ENCODE data around the gene TMEM69. TPM values are rescaled to one million over a fixed set of nuclear protein-coding genes. Genes with fewer than 3 reads are reported as not detected.
"Not testable (repeated sequence)": the region's sequence is repeated elsewhere in the genome, so short reads cannot be mapped to it uniquely, and the experiment has no call there.

TMEM69 gene
- total RNA-seq, 2 donors from 2014 or later: 26.2 to 38.9 TPM

GRCh38 chr1:45669859-45670655 is 17.9 kb upstream of the TMEM69 start:
- Mint-ChIP-seq H3K36me3 (peaks cover 0 to 12% of the 10 kb centered on the region in 2 donors), H3K27ac (no peak overlapping the region), H3K9me3 (peaks cover 0 to 4% of the 10 kb centered on the region in 2 donors)
- ATAC-seq (no peak), DNase-seq (ENCODE audit: low spot score in 2 of 2) (no peak)

DNA sequence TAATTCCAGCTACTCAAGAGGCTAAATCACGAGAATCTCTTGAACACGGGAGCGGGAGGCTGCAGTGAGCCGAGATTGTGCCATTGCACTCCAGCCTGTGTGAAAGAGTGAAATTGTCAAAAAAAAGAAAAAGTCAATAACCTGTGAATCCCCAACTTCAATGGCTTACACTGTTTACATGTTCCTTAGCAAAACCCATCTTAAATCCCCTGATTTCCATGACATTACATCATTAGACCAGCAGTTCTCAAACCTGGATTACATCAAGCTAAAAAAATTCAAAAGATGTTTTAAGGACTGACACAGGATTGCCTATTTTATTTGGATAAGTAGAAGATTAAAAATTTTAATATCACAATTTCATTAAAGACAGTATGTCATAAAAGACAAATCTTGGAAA is 14.0 kb upstream of the TMEM69 start:
- Mint-ChIP-seq H3K9me3 (no peaks in the 10 kb centered on the region), H3K27ac (no peak overlapping the region), H3K36me3 (peaks cover 0 to 6% of the 10 kb centered on the region in 2 donors)
- ATAC-seq (no peak), DNase-seq (ENCODE audit: low spot score in 2 of 2) (no peak)

- Mint-ChIP-seq H3K36me3 (peaks cover 0 to 6% of the 10 kb centered on the region in 2 donors), H3K27ac (no peak overlapping the region), H3K9me3 (no peaks in the 10 kb centered on the region)
- ATAC-seq (no peak), DNase-seq (ENCODE audit: low spot score in 2 of 2) (no peak)
These were observed 13.5 kb upstream of the TMEM69 start for GRCh38 chr1:45674478-45674877.

DNA sequence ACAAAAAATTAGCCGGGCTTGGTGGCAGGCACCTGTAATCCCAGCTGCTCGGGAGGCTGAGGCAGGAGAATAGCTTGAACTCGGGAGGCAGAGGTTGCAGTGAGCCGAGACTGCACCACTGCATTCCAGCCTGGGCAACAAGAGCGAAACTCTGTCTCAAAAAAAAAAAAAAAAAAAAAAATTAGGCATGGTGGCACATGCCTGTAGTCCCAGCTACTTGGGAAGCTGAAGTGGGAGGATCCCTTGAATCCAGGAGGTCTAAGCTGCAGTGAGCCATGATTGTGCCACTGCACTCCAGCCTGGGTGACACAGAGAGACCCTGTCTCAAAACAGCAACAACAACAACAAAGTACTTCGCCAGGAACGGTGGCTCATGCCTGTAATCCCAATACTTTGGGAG is 11.4 kb upstream of the TMEM69 start:
- H3K27ac Mint-ChIP-seq; H3K36me3 Mint-ChIP-seq; ATAC-seq; DNase-seq (ENCODE audit: low spot score in 2 of 2); H3K9me3 Mint-ChIP-seq: not testable (repeated sequence)

DNA sequence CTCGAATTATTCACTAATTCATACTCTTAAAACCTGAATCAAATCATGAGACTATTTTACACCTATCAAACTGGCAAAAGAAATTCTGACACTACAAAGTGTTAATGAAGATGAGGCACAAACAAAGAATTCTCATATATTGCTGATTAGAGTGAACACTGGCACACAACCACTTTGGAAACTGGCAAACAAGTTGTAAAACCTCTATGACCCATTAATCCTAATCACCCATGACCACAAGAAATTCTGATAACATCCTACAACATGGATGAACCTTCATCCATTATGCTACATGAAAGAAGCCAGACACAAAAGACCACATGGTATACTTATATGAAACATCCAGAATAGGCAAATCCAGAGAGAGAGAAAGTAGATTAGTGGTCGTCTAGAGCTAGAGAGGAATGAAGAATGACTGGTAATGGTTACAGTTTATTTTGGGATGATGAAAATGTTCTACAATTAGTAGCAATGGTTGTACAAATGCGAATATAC is 10.2 kb upstream of the TMEM69 start:
- no peak for DNase-seq (ENCODE audit: low spot score in 2 of 2)
- no peak overlapping the region for H3K27ac Mint-ChIP-seq
- ATAC-seq: no peak
- H3K36me3 Mint-ChIP-seq: peaks cover 0 to 6% of the 10 kb centered on the region in 2 donors
- no peaks in the 10 kb centered on the region for H3K9me3 Mint-ChIP-seq

- Mint-ChIP-seq H3K9me3 (no peaks in the 10 kb centered on the region), H3K27ac (no peak overlapping the region), H3K36me3 (peaks cover 0 to 6% of the 10 kb centered on the region in 2 donors)
These were observed 9.5 kb upstream of the TMEM69 start for GRCh38 chr1:45678489-45678888.

DNA sequence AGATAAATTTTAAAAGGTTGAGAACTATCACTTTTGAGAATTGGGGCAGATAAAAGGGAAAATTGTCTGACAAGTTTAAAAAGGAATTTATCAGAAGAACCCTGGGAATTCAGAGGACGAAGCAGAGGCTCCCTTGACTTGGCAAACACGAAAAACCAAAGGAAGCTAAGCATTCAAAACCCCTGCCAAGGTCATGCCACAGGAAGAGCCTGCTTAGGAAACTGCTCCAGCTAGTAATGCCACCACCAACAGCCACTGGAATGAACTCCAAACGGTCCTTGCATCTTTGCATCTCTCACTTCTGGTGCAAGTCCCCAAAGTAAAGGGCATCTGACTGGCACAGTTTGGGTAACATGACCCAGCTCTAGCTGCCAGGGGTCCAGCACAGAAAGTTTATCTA is 8.9 kb upstream of the TMEM69 start:
- Mint-ChIP-seq H3K9me3 (no peaks in the 10 kb centered on the region), H3K36me3 (peaks cover 0 to 6% of the 10 kb centered on the region in 2 donors), H3K27ac (no peak overlapping the region)
- ATAC-seq: no peak
- DNase-seq (ENCODE audit: low spot score in 2 of 2): no peak

More at GRCh38 chr1:45678489-45678888, 9.5 kb upstream of the TMEM69 start:
- no peak for ATAC-seq
- DNase-seq (ENCODE audit: low spot score in 2 of 2): no peak

DNA sequence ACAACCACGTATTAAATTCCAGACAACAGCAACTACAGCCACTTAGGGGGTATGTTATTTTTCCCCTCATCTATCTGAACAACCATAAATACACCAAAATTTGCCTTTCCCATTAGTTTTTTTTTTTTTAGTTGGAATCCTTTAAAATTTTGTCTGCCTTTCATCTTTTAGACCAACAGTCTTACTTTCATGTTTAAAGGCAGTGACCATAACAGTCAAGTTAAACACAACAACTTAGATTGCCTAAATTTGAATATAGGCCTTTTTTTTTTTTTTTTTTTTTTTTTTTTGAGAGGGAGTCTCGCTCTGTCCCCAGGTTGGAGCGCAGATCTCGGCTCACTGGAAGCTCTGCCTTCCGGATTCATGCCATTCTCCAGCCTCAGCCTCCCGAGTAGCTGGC is 5.0 kb upstream of the TMEM69 start:
- no peaks in the 10 kb centered on the region for H3K9me3 Mint-ChIP-seq
- ATAC-seq (no peak), DNase-seq (ENCODE audit: low spot score in 2 of 2) (no peak)
- no peak overlapping the region for H3K27ac Mint-ChIP-seq
- peaks cover 24 to 33% of the 10 kb centered on the region in 2 donors for H3K36me3 Mint-ChIP-seq

DNA sequence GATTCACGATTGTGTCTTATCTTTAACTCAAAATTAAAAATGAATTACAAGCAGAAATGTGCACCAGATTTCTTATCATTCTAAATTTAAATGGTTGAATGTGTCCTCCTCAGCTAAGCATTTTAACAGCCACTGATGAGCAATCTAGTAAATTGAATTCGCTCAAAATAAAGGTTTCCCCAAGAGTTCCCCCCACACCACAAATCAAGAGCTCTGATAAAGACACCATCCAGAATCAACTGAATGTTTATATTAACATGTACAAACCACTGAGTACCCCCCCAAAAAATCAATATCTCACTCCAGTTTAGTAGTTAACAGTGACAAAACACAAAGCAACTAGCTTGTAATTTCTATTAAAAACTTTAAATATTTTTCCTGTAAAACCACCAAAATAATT is 3.6 kb upstream of the TMEM69 start:
- H3K36me3 Mint-ChIP-seq: peaks cover 34 to 43% of the 10 kb centered on the region in 2 donors
- ATAC-seq (no peak), DNase-seq (ENCODE audit: low spot score in 2 of 2) (no peak)
- no peaks in the 10 kb centered on the region for H3K9me3 Mint-ChIP-seq
- H3K27ac Mint-ChIP-seq: peak overlapping the region in 1 of 2 donors; percentile 77

DNA sequence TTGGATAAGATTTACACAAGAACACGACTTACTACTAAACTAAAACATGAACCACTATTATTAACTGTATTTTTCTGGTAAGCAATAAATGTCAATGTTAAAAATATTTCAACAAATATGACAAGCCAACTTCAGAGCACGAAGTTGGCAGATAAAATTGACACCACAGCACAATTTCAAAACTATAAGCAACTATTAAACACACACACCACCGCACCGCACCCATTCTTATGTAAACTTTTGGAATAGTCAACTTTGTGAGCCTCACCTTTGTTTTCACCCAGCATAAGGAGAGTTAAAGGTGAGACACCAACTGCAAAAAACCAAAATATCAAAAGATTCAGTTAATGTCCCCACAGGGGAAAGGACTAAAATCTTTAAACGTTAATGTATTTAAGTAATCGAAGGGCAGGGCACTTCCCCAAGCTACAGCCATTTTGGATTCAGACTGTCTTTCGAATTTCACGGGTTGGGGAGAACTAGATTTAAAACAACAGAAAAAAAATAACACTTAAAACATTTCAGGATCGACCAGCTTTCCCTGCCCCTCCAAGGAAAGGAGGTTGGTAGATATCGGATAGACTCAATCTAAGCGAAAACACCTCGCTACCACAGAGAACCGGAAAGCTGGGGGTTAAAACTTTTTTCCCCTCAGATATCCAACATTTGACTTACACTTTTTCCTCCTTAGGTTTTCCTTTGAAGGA is 2.5 kb upstream of the TMEM69 start:
- H3K27ac Mint-ChIP-seq: peak overlapping the region; percentile 95 to 99
- ATAC-seq: no peak
- H3K36me3 Mint-ChIP-seq: peaks cover 34 to 43% of the 10 kb centered on the region in 2 donors
- no peaks in the 10 kb centered on the region for H3K9me3 Mint-ChIP-seq
- DNase-seq (ENCODE audit: low spot score in 2 of 2): no peak

DNA sequence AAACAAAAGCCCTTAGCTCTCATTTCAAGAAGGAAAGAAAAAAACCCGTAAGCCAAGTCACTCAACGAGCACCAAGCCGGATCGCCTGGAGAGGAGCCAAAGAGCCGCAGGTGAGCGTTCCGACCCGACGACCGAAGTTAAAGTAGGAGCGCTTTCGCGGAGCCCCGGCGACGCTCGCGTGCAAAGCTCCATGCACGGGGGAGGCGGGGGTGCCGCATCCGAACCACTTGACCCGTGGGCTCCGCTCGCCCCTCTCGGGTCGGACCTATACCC is 2.0 kb upstream of the TMEM69 start:
- ATAC-seq (no peak), DNase-seq (ENCODE audit: low spot score in 2 of 2) (peak in 1 of 2 donors; percentile 58)
- peaks cover 34 to 46% of the 10 kb centered on the region in 2 donors for H3K36me3 Mint-ChIP-seq
- no peaks in the 10 kb centered on the region for H3K9me3 Mint-ChIP-seq
- H3K27ac Mint-ChIP-seq: peak overlapping the region; percentile 95 to 99

DNA sequence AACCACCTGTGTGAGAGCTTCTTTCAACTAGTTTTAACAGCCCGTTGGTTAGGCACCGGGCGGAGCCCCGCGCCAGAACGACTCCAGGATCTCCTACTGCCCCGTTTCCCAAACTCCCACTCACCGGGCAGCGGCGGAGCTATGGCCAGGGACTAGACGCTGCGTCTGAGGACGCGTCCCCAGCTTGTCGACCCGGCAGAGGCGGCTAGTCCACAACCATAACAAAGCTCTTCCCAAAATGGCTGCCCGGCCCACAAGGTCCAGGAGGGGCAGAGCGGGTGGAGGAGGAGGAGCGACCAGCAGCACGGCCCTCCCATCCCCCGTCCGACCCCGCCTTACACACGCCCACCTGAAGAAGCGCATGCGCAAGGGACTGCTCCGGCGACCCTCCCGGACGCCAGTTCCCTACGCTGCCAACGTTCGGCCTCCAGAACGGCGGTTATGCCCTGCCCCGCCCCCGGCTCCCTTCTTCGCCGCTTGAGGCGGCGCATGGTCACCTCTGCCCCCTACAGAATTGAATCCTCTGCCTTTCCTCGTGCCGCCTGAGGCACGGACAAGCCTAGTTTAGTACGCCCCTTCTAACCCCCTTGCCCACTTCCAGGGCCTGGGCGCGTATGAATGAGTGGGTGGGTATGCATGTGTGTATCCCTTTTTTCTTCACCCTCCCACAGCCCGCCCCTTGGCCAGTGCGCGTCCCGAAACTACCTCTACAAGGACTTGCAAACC is 1.5 kb upstream of the TMEM69 start, which contains the start of gene GPBP1L1:
TSS of gene GPBP1L1 (minus strand) at position 246 of the 726 bp plus-strand sequence. CDS start 27,446 bp downstream, outside the sequence.
- H3K9me3 Mint-ChIP-seq: no peaks in the 10 kb centered on the region
- H3K27ac Mint-ChIP-seq: peak within 1 kb of the TSS; percentile 95 to 99
- ATAC-seq (peak; percentile 72 to 77), DNase-seq (ENCODE audit: low spot score in 2 of 2) (peak; percentile 97 to 98)
- peaks cover 34 to 51% of the 10 kb centered on the region in 2 donors for H3K36me3 Mint-ChIP-seq

GRCh38 chr1:45687014-45687753 is 797 bp upstream of the TMEM69 start:
- Mint-ChIP-seq H3K36me3 (peaks cover 34 to 52% of the 10 kb centered on the region in 2 donors), H3K9me3 (no peaks in the 10 kb centered on the region), H3K27ac (peak overlapping the region; percentile 95 to 99)
- ATAC-seq: peak; percentile 88 to 89
- DNase-seq (ENCODE audit: low spot score in 2 of 2): peak; percentile 95 to 96

- Mint-ChIP-seq H3K36me3 (peaks cover under 1 to 20% of the 10 kb centered on the region in 2 donors), H3K27ac (peak overlapping the region in 1 of 2 donors; percentile 12)
- ATAC-seq; DNase-seq (ENCODE audit: low spot score in 2 of 2); H3K9me3 Mint-ChIP-seq: not testable (repeated sequence)
These were observed 5.8 kb downstream of the TMEM69 start for GRCh38 chr1:45693811-45694210.

DNA sequence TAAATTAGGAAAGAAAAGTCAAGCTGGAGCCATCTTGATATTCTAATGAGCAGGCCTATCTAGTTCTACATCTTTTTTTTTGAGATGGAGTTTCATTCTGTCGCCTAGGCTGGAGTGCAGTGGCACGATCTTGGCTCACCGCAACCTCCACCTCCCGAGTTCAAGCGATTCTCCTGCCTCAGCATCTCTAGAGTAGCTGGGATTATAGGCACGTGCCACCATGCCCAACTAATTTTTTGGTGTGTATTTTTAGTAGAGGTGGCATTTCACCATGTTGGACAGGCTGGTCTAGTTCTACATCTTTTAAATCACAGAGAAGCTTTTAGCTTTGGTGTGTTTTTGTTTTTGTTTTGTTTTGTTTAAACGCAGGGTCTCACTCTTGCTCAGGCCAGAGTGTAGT is 6.8 kb downstream of the TMEM69 start:
- Mint-ChIP-seq H3K36me3 (peaks cover 0 to 19% of the 10 kb centered on the region in 2 donors), H3K27ac (no peak overlapping the region), H3K9me3 (no peaks in the 10 kb centered on the region)
- no peak for DNase-seq (ENCODE audit: low spot score in 2 of 2)
- ATAC-seq: no peak

GRCh38 chr1:45704637-45705036 is 16.7 kb downstream of the TMEM69 start:
- ATAC-seq (no peak), DNase-seq (ENCODE audit: low spot score in 2 of 2) (no peak)
- H3K9me3 Mint-ChIP-seq: peaks cover 6 to 7% of the 10 kb centered on the region in 2 donors
- H3K36me3 Mint-ChIP-seq: peaks cover 11 to 15% of the 10 kb centered on the region in 2 donors
- H3K27ac Mint-ChIP-seq: no peak overlapping the region
